Muscle layer of duodenum (tissue), 2 donors: ENCODE measurements around the gene GPLD1.
"Not testable (repeated sequence)": the region's sequence is repeated elsewhere in the genome, so short reads cannot be mapped to it uniquely, and the experiment has no call there.

Source experiments
- H3K27ac ChIP-seq: one replicate; pipeline ENCODE4 v1.7.0; 2013; ENCODE audit warnings: mild to moderate bottlenecking, low read length
- H3K27me3 ChIP-seq: one replicate; pipeline ENCODE4 v1.7.0; 2013; ENCODE audit warnings: low read depth, mild to moderate bottlenecking, control low read depth, low read length
- H3K36me3 ChIP-seq, 2 donors: one replicate each; pipeline ENCODE4 v1.7.0; 2013; ENCODE audit warnings: low read length in 2 of 2, control low read depth in 1 of 2, mild to moderate bottlenecking in 1 of 2; ENCODE audit not compliant: insufficient read depth in 2 of 2, control insufficient read depth in 1 of 2
- H3K4me1 ChIP-seq, 2 donors: one replicate each; pipeline ENCODE4 v1.7.0; 2013; ENCODE audit warnings: low read length in 2 of 2, mild to moderate bottlenecking in 2 of 2, control low read depth in 1 of 2, moderate library complexity in 1 of 2; ENCODE audit not compliant: insufficient read depth in 2 of 2, control insufficient read depth in 1 of 2
- H3K4me3 ChIP-seq, 2 donors: one replicate each; pipeline ENCODE4 v1.7.0; 2013; ENCODE audit warnings: low read length in 2 of 2, low read depth in 1 of 2, mild to moderate bottlenecking in 1 of 2
- H3K9me3 ChIP-seq, 2 donors: one replicate each; pipeline ENCODE4 v1.7.0; 2013; ENCODE audit warnings: low read length in 2 of 2, control low read depth in 1 of 2, mild to moderate bottlenecking in 1 of 2; ENCODE audit not compliant: control insufficient read depth in 1 of 2
- donor health status: healthy.

The GPLD1 gene

DNA sequence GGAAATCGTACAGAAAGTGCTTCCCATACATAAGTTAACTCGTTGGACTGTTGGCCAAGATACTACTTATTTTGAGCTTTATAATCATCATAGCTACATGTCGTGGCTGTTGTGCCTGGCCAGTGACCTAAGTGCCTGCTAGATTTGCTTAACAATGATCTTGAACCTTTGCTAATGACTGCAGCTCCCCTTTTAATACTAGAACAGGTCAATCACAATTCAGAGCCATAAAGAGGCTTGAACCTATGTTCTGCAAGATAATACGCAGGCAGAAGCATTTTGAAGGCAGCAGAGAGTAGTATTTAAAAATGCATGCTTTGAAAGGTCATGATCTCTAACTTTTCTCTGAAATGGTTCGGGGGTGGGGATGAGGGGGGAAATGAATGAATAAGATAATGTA lies 84.1 kb downstream of the GPLD1 start:
- H3K4me1 ChIP-seq, result peaks cover 0 to 7% of the 10 kb centered on the region in 2 donors
- no peaks in the 10 kb centered on the region for H3K27me3 ChIP-seq
- H3K36me3 ChIP-seq, result peaks cover 12 to 34% of the 10 kb centered on the region in 2 donors
- H3K4me3 ChIP-seq, result no peak overlapping the region
- no peaks in the 10 kb centered on the region for H3K9me3 ChIP-seq
- no peak overlapping the region for H3K27ac ChIP-seq

DNA sequence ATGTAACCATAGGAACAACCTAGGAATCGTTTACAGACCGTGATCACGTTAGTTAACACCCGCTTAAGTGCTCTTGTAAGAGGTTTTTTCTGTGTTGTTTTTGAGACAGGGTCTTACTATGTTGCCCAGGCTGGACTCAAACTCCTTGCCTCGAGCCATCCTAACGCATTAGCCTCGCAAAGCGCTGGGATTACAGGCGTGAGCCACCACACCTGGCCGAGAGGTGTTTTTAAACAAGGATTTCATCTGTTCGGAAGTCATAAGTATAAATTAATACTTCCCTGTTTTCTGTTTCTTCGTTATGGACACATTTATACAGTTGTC lies 85.9 kb downstream of the GPLD1 start:
- peak overlapping the region; percentile 46 for H3K27ac ChIP-seq
- H3K4me3 ChIP-seq, result peak overlapping the region; percentile 80 to 100
- no peaks in the 10 kb centered on the region for H3K9me3 ChIP-seq
- peaks cover 0 to 7% of the 10 kb centered on the region in 2 donors for H3K4me1 ChIP-seq
- H3K36me3 ChIP-seq, result peaks cover 8 to 21% of the 10 kb centered on the region in 2 donors
- no peaks in the 10 kb centered on the region for H3K27me3 ChIP-seq

- Histone ChIP-seq H3K4me1 (peaks cover 0 to 7% of the 10 kb centered on the region in 2 donors), H3K4me3 (peak within 1 kb of the TSS; percentile 80 to 100), H3K27me3 (no peaks in the 10 kb centered on the region), H3K36me3 (peaks cover 6 to 17% of the 10 kb centered on the region in 2 donors), H3K9me3 (no peaks in the 10 kb centered on the region), H3K27ac (peak within 1 kb of the TSS; percentile 46)
Observed at GRCh38 chr6:24402697-24403500, 86.5 kb downstream of the GPLD1 start, which contains the start of gene MRS2. Gene MRS2, plus strand, starts transcription at chr6:24402936. Its CDS starts 111 bp downstream, at chr6:24403047.

- Histone ChIP-seq H3K4me1 (peaks cover 0 to 7% of the 10 kb centered on the region in 2 donors), H3K27ac (no peak overlapping the region), H3K36me3 (peaks cover 0 to 11% of the 10 kb centered on the region in 2 donors), H3K9me3 (no peaks in the 10 kb centered on the region), H3K27me3 (no peaks in the 10 kb centered on the region), H3K4me3 (no peak overlapping the region)
Observed at GRCh38 chr6:24401458-24401857, 87.9 kb downstream of the GPLD1 start.

DNA sequence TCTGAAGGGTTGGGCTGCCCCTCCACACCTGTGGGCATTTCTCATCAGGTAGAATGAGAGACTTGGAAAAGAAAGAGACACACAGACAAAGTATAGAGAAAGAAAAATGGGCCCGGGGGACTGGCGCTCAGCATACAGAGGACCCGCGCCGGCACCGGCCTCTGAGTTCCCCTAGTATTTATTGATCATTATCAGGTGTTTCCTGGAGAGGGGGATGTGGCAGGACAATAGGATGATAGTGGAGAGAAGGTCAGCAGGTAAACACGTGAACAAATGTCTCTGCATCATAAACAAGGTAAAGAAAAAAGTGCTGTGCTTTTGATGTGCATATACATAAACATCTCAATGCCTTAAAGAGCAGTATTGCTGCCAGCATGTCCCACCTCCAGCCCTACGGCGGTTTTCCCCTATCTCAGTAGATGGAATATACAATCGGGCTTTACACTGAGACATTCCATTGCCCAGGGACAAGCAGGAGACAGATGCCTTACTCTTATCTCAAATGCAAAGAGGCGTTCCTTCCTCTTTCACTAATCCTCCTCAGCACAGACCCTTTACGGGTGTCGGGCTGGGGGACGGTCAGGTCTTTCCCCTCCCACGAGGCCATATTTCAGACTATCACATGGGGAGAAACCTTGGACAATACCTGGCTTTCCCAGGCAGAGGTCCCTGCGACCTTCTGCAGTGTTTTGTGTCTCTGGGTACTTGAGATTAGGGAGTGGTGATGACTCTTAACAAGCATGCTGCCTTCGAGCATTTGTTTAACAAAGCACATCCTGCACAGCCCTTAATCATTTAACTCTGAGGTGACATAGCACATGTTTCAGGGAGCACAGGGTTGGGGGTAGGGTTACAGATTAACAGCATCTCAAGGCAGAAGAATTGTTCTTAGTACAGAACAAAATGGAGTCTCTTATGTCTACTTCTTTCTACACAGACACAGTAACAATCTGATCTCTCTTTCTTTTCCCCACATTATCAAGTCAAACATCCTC lies 89.0 kb downstream of the GPLD1 start:
- H3K9me3 ChIP-seq, H3K4me3 ChIP-seq, H3K36me3 ChIP-seq, H3K4me1 ChIP-seq, H3K27ac ChIP-seq, H3K27me3 ChIP-seq: not testable (repeated sequence)

- Histone ChIP-seq H3K4me1 (no peaks in the 10 kb centered on the region), H3K9me3 (no peaks in the 10 kb centered on the region), H3K36me3 (no peaks in the 10 kb centered on the region), H3K27me3 (no peaks in the 10 kb centered on the region), H3K27ac (no peak overlapping the region), H3K4me3 (no peak overlapping the region)
Observed at GRCh38 chr6:24397631-24398030, 91.7 kb downstream of the GPLD1 start.

- H3K4me3 ChIP-seq, result no peak overlapping the region
- H3K9me3 ChIP-seq, result no peaks in the 10 kb centered on the region
- no peaks in the 10 kb centered on the region for H3K4me1 ChIP-seq
- no peaks in the 10 kb centered on the region for H3K27me3 ChIP-seq
- H3K36me3 ChIP-seq, result no peaks in the 10 kb centered on the region
- H3K27ac ChIP-seq, result no peak overlapping the region
Observed at GRCh38 chr6:24396824-24397223, 92.6 kb downstream of the GPLD1 start.

- Histone ChIP-seq H3K9me3 (no peaks in the 10 kb centered on the region), H3K27ac (no peak overlapping the region), H3K27me3 (no peaks in the 10 kb centered on the region), H3K36me3 (no peaks in the 10 kb centered on the region), H3K4me1 (no peaks in the 10 kb centered on the region), H3K4me3 (no peak overlapping the region)
Observed at GRCh38 chr6:24394780-24395437, 94.5 kb downstream of the GPLD1 start.

DNA sequence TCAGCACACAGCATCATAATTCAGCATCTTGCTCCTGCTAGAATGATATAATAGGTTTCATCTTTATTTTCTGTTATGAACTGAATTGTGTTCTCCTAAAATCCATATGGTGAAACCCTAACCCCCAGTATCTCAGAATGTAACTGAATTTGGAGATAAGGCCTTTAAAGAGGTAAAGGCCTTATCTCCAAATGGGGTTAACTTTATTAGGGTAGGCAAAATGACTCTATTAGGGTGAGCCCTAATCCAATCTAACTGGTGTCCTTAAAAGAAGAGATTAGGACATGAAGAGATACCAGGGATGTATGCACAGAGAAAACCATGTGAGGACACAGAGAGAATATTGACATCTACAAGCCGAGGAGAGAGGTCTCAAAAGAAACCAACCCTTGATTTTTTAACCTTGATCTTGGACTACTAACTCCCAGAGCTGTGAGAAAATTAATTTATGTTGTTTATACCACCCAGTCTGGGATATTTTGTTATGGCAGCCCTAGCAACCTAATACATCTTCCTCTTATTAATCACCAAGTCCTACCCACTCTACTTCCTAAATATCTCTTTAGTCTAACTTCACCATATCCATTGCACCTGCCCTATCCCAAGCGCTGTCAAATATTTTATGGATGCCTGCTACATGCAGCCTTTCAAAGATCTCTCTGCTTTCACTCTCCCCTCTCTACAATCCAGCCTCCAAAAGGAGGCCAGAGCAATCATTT lies 95.2 kb downstream of the GPLD1 start:
- Histone ChIP-seq H3K4me3 (no peak overlapping the region), H3K4me1 (no peaks in the 10 kb centered on the region), H3K27me3 (no peaks in the 10 kb centered on the region), H3K36me3 (no peaks in the 10 kb centered on the region), H3K9me3 (no peaks in the 10 kb centered on the region), H3K27ac (no peak overlapping the region)

DNA sequence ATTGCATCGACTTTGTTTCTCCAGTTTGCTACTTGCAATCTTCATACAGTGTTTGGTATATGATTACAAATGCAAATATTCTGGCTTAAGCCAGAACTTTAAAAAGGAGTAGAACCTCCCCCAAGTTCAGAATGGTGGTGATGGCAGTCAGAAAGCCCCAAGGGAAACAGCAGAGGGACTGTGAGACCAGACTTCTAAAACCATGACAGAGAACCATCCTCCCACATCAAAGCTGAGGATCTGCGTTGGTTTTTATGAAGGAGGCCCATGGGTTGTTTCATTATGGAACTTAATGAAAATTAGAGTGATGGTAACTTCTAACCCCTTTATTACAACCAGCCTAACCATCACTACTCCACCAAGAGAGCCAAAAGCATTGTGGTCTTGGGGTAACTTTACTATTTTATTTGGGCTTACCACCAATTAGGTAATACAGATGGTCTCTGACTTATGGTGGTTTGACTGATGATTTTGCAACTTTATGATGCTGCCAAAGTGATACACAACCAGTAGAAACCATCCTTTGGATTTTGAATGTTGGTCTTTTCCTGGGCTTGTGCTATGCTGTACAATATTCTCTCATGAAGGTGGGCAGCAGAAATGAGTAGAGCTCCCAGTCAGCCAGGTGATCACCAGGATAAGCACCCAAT lies 97.5 kb downstream of the GPLD1 start:
- H3K36me3 ChIP-seq, result no peaks in the 10 kb centered on the region
- no peaks in the 10 kb centered on the region for H3K4me1 ChIP-seq
- H3K9me3 ChIP-seq, result no peaks in the 10 kb centered on the region
- no peak overlapping the region for H3K4me3 ChIP-seq
- no peaks in the 10 kb centered on the region for H3K27me3 ChIP-seq
- H3K27ac ChIP-seq, result no peak overlapping the region
